IMR-90 (cell line): Measurements from ENCODE around the gene GRPR.

Experiments used
- BHLHE40 ChIP-seq: fragments of 150-350 bp; IDR thresholded peaks from 2 replicates; pipeline ENCODE4 v1.6.1; 2016; ENCODE audit warnings: mild to moderate bottlenecking, low read depth, low read length
- CEBPB ChIP-seq: IDR thresholded peaks from 2 replicates; pipeline ENCODE4 v1.6.1; 2012; ENCODE audit warnings: low read depth, low read length, improper control_type of control experiment
- CTCF ChIP-seq: conservative IDR thresholded peaks from 2 replicates; pipeline ENCODE4 v1.5.1; 2012; ENCODE audit warnings: mild to moderate bottlenecking, low read depth, low read length, improper control_type of control experiment
- FOS ChIP-seq: fragments of 150-350 bp; IDR thresholded peaks from 2 replicates; pipeline ENCODE4 v1.6.1; 2016; ENCODE audit warnings: low read depth, low read length
- MAFK ChIP-seq: IDR thresholded peaks from 2 replicates; pipeline ENCODE4 v1.6.1; 2012; ENCODE audit warnings: low read depth, low read length, improper control_type of control experiment
- MAZ ChIP-seq: IDR thresholded peaks from 2 replicates; pipeline ENCODE4 v1.6.1; 2012; ENCODE audit warnings: low read depth, mild to moderate bottlenecking, low read length, improper control_type of control experiment, moderate library complexity, borderline replicate concordance
- POLR2A ChIP-seq: IDR thresholded peaks from 2 replicates; pipeline ENCODE4 v1.6.1; 2012; ENCODE audit warnings: mild to moderate bottlenecking, low read depth, low read length
- RCOR1 ChIP-seq: IDR thresholded peaks from 2 replicates; pipeline ENCODE4 v1.6.1; 2012; ENCODE audit warnings: mild to moderate bottlenecking, low read length, improper control_type of control experiment; ENCODE audit not compliant: insufficient replicate concordance
- SMC3 ChIP-seq: fragments of 150-350 bp; IDR thresholded peaks from 2 replicates; pipeline ENCODE4 v1.6.1; 2016; ENCODE audit warnings: low read depth, mild to moderate bottlenecking, antibody characterized with exemption, low read length, moderate library complexity
- USF2 ChIP-seq: fragments of 150-350 bp; IDR thresholded peaks from 2 replicates; pipeline ENCODE4 v1.6.1; 2017; ENCODE audit warnings: mild to moderate bottlenecking, antibody characterized with exemption, low read length, low read depth

GRCh38 chrX:16171944-16172343, 48.6 kb downstream of the GRPR start:
- no peak for TF ChIP-seq POLR2A
- TF ChIP-seq RCOR1, result no peak
- no peak for TF ChIP-seq CTCF
- no peak for TF ChIP-seq FOS
- TF ChIP-seq USF2, result no peak
- no peak for TF ChIP-seq MAZ
- TF ChIP-seq MAFK, result no peak
- no peak for TF ChIP-seq CEBPB
- TF ChIP-seq SMC3, result no peak
- TF ChIP-seq BHLHE40, result no peak
